HG02763 (cell line): ENCODE data around the gene FADS1.

Experiments used
- ATAC-seq: cut with Tn5 transposase; IDR thresholded peaks from one replicate; pipeline ENCODE4 v1.9.1; 2021; ENCODE audit warnings: mild to moderate bottlenecking, moderate library complexity; ENCODE audit not compliant: unreplicated experiment

FADS1 gene

GRCh38 chr11:61797263-61797944 lies 19.4 kb downstream of the FADS1 start:
- ATAC-seq = no peak

GRCh38 chr11:61795876-61796526 lies 20.8 kb downstream of the FADS1 start:
- no peak for ATAC-seq

GRCh38 chr11:61795459-61795858 lies 21.3 kb downstream of the FADS1 start:
- no peak for ATAC-seq

GRCh38 chr11:61794579-61794978 lies 22.2 kb downstream of the FADS1 start:
- ATAC-seq = no peak

DNA sequence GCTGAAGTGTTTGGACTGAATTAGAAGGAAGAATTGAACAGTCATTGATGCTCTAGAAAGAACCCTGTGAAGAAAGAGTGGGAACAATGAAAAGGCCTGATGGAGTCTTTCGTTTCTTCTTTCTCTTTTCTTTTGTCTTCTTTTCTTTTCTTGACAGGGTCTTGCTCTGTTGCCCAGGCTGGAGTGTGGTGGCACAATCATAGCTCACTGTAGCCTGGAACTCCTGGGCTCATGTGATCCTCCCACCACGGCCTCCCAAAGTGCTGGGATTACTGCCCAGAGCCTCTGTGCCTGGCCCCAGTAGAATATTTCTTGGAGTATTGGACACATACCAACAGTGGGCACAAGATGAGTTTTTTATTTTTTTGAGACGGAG lies 23.0 kb downstream of the FADS1 start:
- ATAC-seq = no peak

- ATAC-seq = no peak
Measured at GRCh38 chr11:61793083-61793828, 23.5 kb downstream of the FADS1 start.

- ATAC-seq = peak; percentile 83
Measured at GRCh38 chr11:61792310-61793082, 24.3 kb downstream of the FADS1 start, which contains the start of the genes FEN1 and TMEM258. Gene FEN1 (plus strand): TSS chr11:61792911. CDS start chr11:61795362, 2,451 bp downstream. Gene TMEM258 (minus strand): TSS chr11:61792599. CDS start chr11:61792558, 41 bp downstream.

DNA sequence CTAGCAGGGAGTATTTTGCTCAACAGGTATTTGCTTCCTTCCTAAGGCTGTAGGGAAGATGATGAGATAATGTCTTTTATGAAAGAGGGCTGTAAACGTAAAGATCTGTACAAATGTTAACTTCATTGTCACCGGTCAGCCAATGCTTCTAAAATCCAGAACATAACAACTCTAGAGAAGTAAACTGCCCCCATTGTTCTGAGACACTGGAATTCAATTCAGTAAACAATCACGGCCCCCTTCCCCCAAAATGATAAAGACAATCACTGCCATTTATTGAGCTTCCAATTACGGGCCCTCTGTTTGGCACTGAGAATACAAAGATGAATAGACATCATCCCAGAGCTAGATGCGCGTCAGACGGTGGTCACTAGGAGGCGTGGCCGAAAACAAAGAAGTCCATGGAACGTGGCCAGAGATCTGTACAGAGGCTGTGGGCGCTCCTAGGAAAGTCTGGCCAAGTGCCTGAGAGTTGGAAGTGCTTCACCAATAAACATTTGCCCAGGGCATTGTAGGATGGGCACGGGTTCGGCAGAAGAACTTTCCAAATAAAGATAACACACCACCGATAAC lies 25.0 kb downstream of the FADS1 start:
- ATAC-seq = peak; percentile 6

DNA sequence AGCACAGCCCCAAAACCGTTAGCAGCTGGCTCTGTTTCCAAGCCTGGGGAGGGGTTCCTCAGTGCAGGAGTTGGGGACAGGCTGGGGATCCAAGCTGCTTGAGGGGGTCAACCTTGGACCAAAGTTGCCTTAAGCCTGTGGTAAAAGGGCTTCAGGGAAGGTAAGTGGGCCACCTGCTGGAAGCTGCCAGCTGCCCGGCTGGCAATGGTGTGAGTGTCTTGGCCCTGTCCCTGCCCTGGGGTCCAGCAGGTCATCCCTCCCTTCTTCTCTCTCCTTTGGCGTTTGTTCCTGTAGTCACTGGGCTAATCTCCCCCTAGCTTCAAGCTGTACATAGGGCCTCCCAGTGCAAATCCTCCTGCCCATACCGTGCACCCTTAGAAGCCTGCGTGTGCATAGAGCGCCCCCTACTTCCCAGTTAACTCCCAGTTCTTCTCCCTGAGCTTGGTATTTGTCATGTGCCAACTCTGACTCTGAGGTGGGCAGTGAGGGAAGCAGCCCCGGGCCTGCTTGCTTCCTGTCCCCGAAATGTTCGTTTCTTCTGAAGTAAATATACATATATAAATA lies 28.8 kb downstream of the FADS1 start:
- no peak for ATAC-seq

DNA sequence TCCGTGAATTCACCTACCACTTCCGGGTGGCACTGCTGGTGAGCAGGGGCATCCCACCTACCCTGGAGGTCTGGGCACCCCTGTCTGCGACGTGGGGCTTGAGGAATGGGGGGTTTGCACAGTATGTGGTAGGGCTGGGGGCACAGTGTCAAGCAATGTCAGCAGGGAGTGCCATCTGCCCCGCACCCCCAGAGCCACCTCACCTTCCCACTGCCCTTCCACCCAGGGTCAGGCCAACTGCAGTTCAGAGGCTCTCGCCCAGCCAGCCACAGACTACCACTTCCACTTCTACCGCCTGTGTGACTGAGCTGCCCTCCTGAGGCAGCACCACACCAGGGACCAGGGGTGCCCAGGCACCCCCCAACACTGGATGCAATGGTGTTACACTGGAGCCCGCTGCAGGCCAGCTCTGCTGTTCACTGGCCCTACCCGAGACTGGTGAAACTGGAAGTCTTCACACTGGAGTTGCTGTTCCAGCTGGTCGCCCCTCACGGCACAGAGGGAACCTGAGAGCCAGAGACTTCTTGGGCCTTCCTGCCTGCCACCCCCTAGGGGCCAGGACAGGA lies 30.9 kb downstream of the FADS1 start:
- no peak for ATAC-seq

DNA sequence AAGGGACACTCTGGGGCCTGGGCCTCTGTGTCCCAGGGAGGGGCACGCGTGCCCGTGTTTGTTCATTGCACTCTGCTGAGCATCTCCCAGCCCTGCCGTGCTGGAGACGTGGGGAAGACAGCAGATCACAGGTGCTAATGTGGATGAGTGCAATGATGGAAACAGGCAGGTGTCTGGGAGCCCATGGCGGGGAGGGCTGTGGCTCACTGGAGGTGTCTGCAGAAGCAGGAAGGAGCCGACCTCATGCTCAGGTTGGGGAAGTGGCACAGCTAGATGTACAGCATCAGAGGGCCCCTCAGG lies 32.3 kb downstream of the FADS1 start:
- ATAC-seq = no peak

DNA sequence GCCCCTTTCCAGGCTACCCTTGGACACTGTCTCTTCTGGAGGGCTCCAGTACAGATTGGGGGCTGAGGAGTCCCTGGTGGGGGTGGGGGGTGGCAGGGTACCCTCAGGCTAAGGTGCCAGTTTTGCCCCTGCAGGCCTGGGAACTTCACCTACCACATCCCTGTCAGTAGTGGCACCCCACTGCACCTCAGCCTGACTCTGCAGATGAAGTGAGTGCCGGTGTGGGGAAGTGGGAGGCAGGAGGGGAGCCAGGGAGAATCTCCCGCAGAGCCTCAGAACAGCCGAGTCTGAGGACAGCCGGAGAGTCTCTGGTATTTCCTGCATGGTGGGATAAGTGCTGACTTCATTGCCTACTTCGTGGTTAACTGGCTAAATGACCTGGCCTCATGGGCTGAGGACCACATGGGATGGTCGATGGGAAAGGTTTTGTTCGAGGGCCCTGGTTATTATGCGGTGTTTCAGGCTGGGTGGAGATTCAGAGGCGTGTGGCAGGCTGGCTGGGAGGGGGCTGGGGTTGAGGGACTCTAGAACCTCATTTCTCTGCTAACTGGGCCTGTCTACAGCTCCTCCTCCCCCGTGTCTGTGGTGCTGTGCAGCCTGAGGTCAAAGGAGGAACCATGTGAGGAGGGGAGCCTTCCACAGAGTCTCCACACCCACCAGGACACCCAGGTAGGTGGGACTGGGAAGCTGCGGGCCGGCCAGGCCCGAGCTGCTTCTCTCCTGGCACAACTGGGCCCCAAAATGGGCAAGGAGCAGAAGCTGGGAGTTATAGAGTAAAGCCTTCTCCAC lies 32.9 kb downstream of the FADS1 start:
- no peak for ATAC-seq

- no peak for ATAC-seq
Measured at GRCh38 chr11:61782841-61783240, 34.0 kb downstream of the FADS1 start.

GRCh38 chr11:61782299-61782698 lies 34.5 kb downstream of the FADS1 start:
- no peak for ATAC-seq

DNA sequence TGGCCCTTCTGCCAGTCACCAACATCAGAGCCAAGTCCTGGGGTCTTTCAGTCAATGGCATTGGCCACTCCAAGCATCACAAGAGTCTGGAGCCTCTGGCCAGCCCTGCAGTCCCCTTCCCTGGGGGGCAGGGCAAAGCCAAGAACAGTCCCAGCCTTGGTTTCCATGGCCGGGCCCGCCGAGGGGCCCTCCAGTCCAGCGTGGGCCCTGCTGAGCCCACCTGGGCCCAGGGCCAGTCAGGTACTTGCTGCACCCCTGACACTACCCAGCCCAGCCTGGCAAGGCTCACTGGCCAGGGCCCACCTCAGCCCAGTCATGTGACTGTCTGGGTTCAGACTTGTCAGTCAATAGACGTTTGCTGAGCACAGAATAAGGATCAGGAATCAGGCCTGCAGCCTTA lies 35.2 kb downstream of the FADS1 start:
- no peak for ATAC-seq

- ATAC-seq = no peak
Measured at GRCh38 chr11:61780581-61781162, 36.1 kb downstream of the FADS1 start.

GRCh38 chr11:61779666-61780525 lies 36.9 kb downstream of the FADS1 start:
- ATAC-seq = no peak
